ENCODE results near the gene DCPS.
"Not testable (repeated sequence)": the region's sequence is repeated elsewhere in the genome, so short reads cannot be mapped to it uniquely, and the experiment has no call there.

Gene DCPS, protein sequence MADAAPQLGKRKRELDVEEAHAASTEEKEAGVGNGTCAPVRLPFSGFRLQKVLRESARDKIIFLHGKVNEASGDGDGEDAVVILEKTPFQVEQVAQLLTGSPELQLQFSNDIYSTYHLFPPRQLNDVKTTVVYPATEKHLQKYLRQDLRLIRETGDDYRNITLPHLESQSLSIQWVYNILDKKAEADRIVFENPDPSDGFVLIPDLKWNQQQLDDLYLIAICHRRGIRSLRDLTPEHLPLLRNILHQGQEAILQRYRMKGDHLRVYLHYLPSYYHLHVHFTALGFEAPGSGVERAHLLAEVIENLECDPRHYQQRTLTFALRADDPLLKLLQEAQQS

DNA sequence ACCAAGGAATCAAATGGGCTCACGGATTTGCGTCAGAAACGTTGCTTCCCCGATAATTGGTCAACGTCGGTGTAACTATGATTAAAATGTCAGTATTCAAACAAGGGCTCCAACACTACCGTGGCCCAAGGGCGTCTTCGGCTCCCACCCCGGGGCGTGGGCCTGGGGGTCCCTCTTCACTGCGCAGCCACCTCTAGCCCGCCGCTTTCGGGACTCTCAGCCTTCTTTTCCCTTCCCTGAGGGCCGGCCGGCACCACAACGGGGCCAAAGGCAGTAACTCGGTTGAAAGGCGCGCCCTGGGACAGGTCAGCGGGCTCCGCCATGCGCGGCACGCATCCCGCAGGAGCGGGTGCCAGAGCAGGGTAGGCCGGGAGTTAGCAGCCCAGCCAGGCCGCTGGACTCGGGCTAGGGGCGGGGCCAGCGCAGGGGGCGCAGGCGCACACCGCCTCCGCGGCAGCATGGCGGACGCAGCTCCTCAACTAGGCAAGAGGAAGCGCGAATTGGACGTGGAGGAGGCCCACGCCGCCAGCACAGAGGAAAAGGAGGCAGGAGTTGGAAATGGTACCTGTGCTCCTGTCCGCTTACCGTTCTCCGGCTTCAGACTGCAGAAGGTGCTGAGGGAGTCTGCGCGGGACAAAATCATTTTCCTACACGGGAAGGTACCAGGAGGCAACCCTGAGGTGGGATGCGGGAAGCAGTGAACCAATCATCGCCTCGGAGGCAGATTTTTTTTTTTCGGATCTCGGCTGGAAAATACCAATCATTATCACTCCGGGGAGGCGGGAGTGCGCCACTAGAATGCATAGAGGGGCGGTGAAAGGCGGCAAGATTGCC is at the start of gene DCPS:
DCPS (plus strand) TSS at position 438 of the 834 bp plus-strand sequence; CDS start at position 459, 21 bp downstream.
- peak; percentile 78 for DNase-seq (ENCODE audit: low read depth)

DNA sequence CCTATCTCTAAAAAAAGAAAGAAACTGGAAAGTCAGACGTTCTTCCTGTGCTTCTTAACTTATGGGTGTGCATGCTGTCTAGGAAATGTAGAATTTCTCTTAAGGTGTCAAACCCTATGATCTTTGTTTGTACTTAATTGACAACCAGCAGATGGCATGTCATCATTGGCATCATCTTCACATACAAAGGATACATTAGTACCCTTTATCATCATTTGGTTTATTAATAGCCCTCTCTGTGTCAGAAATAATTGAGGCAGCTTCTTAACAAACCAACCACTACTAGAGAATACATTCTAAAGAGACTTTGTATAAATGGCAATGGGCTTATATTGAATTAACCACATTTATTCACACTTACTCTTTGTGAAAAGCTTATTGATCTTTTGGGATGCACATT is 49.0 kb upstream of the DCPS start:
- no peak for DNase-seq (ENCODE audit: low read depth)

DNA sequence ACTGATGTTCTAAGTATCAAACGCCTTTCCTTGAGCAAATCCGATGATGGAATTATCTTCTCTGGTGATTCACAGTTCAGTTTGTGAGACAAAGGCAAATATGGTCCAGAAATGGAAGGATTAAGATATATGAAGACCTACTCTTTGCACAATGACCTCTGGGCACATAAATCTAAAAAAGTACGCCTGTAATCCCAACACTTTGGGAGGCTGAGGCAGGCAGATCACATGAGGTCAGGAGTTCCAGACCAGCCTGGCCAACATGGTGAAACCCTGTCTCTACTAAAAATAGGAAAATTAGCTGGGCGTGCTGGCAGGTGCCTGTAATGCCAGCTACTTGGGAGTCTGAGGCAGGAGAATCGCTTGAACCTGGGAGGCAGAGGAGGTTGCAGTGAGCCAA is 48.4 kb upstream of the DCPS start:
- not testable (repeated sequence) for DNase-seq (ENCODE audit: low read depth)

DNA sequence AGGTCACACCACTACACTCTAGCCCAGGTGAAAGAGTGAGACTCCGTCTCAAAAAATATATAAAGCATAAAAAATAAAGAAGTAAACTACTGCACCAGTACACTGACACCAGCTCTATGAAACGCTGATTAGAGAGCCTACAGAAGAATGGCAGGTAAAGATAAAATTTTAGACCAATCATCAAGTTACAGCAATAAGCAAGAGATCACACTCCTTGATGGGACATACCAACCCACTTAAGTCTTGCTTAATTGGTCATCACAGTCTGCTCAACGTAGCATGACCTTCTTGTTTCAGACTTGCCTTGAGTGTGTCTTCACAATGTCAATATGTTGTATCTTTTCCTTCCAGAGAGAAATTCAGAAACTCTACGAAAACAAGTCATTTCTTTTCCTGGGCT is 47.6 kb upstream of the DCPS start:
- DNase-seq (ENCODE audit: low read depth) = no peak

DNA sequence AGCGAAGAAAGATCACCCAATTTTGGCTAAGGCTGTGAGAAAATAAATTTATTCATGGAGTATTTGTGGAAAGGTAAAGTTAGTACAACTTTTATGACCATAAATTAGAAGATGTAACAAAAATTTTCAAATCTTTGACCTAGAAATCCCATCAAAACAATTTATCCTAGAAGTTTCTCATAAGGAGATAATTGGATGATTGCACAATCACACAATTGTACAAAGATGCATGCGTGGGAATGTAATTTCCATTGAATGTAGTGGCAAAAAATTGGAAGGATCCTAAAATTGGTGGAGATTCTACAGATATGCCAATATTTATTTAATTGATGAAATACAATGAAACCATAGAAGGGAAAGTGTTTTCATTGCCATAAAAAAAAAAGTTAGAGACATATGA is 46.7 kb upstream of the DCPS start:
- no peak for DNase-seq (ENCODE audit: low read depth)

DNA sequence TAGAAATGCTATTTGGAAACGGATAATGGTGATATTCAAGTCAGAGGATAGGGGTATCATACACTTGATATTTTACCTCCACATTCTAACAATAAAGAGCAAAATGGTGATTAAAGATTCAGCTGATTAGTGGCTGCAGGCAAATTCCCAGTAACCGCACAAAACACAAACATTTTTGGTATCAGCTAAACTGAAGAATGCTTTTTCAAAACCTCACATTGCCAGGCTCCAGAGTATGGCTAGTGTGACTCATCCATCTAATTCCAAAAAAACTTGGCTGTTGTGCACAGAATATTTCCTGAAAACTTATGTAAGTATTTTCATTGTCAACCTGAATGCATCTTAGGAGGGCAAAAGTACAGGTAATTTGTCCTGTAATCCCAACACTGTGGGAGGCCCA is 46.1 kb upstream of the DCPS start:
- DNase-seq (ENCODE audit: low read depth) = no peak

DNA sequence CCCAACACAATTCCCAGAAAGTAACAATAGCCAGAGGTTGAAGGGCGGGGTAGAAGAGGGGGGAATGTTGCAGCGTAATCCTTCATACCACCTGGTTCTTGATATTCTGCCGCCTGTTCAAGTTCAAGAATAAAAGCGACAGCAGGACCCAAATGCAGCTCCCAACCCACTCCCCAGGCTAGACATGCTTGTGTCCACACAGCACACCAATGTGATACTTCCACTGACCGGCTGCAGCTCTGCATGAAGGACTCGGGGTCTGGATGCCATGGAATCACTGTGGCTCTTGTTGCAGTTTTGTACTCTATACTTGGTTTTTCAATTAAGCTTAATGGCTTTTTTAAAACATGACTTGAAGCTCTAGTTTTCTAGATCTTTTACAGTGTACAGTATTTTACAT is 41.6 kb upstream of the DCPS start:
- DNase-seq (ENCODE audit: low read depth) = no peak

DNA sequence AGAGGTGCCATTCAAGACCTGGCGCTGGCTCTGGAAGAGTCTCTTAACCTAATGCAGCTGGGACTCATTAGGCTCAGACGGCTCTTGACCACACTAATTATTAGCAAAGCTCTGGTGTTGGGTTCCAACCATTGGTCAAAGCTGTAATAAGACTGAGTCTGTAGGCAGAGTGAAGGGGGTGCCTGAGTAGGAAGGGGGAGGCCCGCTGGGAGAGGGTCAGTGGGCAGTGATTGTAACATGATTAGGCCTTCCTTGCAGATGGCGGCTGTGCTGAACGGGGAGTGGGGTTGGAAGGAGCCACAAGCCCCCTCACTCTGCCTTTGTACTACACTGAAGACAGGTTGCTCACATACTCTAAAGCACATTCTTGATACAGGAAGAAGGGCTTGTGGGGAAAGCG is 40.4 kb upstream of the DCPS start:
- DNase-seq (ENCODE audit: low read depth) = no peak

DNA sequence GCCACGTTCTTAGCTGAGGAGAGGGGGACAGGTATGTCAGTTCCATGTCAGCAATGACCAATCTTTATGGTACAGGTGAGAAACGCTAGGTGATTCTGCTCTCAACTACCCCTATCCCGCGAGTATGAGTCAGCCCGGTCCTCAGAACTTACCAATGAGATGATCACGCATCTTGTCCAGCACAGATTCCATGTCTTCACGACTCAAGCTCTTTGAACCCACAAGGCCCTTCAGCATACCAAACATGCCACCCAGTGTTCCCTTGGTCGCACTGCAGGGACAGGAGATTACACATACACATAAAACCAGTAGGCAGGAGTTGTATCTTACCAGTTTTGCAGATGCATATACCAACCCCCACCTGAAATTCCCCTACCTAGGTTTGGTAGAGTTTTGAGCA is 38.0 kb upstream of the DCPS start:
- DNase-seq (ENCODE audit: low read depth) = no peak

DNA sequence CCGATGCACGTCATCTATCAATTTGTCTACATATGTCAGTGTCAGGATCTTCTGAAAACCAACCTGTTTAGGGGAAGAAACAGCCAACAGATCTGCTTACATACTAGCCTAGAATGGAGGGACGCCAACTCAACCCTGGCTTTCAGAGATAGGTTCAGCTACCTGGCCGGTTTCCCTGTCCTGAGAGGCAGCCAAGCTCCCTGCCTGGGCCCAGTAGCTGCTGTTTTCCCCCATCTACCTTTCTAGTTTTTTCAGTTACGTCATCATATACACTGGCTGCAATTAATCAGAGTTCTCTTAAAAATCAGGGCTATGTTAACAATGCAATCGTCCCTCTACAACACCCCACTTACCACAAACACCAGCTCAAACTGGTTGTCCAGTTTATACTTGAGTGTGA is 36.2 kb upstream of the DCPS start:
- DNase-seq (ENCODE audit: low read depth) = no peak

DNA sequence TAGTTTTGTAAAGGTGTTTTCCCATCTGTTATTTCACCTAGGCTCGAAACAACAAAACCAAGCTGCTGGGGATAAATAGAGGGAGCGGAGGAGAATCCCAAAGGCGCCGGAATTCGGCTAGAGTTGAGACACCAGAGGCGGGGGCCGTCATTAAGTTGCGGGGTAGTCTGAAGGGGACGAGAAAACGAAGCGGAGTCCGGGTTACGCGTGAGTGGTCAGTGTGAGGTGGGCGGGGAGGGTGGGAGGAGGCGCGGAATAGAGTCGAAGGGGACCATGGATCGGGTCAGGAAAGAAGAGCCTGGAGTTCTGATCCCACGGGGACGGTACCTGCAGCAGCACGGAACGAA is 35.5 kb upstream of the DCPS start:
- DNase-seq (ENCODE audit: low read depth) = no peak

DNA sequence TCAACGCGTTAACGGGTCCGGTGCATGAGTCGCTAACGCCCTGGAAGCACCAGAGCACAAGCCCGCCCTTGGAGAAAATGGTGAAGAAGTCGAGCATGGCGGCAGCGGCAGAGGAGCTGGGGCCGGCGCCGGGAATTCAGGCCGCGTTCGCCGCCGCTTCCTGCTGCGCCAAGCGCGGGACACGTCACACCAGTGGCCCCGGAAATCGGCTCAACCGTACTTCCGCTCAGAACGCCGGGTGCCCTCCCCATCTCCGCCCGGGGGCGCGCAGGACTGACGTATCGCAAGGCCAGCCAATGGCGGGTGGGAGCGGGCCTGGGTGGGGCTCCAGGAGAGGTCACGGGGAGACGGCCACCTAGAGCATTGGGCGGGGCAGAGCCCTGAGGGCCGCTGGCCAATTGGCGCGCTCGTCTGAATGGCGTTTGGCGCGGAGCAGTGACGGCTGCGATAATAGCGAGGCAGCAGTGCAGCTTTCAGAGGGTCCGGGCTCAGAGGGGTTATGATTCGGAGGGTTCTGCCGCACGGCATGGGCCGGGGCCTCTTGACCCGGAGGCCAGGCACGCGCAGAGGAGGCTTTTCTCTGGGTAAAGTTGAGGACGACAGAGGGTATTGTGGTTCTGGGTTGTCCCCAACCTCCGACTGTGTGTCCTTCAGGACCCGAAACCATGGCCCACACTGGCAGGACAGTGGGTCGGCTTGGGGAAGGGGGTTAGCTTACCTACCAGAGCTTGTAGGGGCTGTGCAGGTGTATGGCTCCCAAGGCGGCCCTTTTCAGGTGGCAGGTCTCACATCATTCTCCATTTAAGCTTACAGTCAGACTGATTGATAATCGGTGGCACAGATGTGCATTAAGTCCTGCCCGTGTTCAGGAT is 34.9 kb upstream of the DCPS start, which contains the start of the genes FOXRED1 and SRPRA:
FOXRED1 (plus strand) TSS at position 447 of the 872 bp plus-strand sequence; CDS start at position 500, 53 bp downstream.
SRPRA (minus strand) TSS at position 188 of the 872 bp plus-strand sequence; CDS start at position 97, 91 bp downstream.
- peak; percentile 100 for DNase-seq (ENCODE audit: low read depth)

DNA sequence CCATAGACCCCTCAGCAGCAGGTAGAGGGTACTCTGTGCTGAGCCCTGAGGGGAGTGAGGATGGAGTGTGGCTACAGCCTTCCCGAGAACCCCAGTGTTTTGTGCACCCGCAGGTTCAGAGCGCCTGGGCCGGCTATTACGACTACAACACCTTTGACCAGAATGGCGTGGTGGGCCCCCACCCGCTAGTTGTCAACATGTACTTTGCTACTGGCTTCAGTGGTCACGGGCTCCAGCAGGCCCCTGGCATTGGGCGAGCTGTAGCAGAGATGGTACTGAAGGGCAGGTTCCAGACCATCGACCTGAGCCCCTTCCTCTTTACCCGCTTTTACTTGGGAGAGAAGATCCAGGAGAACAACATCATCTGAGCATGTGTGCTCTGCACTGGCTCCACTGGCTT is 26.5 kb upstream of the DCPS start:
- no peak for DNase-seq (ENCODE audit: low read depth)

DNA sequence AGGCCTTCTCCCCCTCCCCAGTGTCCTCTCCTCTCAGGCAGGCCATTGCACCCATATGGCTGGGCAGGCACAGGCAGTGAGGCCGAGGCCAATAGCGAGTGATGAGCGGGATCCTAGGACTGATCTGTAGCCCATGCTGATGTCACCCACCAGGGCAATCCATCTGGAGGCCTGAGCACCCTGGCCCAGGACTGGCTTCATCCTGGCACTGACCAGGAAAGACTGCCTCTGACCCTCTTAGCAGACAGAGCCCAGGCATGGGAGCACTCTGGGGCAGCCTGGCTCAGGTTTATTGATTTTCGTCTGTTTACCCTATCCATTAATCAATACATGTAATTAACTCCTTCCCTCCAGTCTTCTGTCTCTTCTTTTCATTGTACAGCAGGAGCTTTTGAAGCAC is 26.1 kb upstream of the DCPS start:
- DNase-seq (ENCODE audit: low read depth) = no peak

DNA sequence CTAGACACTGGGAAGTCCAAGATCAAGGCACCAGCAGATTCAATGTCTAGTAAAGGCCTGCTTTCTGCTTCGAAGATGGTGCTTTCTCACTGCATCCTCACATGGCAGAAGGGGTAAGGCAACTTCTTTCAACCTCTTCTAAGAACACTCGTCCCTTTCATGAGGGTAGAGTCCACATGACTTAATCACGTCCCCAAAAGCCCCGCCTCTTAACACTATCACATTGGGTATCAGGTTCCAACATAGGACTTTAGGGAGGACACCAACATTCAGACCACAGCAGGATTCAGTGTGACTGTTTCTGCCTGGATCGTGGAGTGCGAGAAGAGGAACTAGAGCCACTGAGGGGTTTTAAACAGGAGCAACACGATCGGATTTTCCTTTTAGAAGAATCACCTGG is 24.7 kb upstream of the DCPS start:
- DNase-seq (ENCODE audit: low read depth) = no peak

DNA sequence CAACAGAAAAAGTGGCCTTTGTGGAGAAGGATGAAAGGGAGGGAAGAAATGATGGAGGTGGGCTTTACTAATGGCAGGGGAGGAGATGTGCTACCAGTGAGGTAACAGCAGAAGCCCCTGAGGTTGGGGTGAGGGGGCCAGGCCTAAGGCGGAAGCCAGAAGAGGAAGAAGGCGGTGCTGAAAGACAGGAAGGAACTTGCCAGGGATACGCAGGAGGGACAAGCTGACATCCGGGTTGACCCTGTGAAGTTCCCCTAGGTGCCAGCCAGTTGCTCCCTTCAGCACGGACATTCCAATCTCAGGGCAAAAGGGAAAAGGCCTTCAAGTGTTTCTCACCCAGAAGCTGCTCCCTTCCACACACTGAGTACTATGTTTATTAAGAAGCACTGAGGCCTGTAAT is 23.3 kb upstream of the DCPS start:
- no peak for DNase-seq (ENCODE audit: low read depth)

DNA sequence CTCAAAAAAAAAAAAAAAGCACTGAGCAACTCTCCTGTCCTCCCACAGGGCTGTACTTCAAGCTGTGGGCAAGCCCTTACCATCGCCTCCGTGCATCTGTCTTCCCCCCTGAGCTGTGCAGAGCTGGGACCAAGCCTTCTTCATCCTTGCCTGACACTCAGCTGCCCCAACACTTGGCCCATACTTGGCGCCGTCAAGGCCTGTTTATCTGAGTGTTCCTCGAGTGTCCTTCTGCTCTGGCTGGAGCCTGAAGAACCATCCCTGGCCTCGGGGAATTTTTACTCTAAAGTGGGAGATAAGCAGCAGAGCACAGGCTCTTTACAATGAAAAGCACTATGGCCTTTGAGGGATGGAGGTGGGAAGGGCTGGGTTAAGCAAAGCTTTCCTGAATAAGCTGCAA is 22.6 kb upstream of the DCPS start:
- no peak for DNase-seq (ENCODE audit: low read depth)

DNA sequence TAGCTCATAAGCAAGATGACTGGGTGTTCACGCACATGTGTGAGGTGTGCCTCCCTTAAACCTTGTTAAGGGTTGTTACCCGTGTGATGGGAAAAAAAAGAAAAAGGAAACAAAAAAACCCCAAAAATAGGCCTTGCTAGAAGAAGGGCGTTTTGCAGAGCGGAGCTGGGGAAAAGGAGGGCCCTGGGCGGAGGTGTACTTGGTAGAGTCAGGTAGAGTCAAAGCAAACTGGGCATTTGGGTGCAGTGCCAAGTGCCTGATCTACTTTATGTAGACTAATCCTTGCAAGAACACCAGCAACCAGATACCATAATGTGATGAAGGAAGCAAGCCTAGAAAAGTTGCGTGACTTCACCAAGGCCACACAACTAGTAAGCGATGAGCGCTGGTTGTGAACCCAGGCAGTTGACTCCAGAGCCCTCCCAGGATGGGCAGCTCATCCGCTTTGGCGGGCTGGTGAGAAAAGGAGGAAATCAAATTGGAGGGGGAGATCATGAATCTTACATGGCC is 22.1 kb upstream of the DCPS start:
- no peak for DNase-seq (ENCODE audit: low read depth)

DNA sequence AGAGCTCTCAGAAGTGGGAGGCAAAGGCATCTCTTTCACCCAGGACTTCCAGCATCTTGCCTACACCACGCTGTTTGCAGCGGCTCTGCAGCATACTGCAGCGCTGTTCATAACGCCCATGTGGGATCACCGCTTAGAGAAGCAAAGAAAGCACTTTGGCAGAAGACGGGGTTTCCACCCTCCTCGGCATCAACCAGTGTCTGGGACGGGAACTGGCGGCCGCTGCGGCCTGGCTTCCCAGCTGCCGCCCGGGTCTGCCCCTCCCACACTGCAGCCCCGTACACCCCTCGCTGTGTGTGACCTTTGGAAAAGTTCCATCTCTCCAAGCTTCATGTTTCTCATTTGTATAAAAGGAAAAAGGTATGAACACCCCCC is 21.5 kb upstream of the DCPS start:
- DNase-seq (ENCODE audit: low read depth) = no peak

DNA sequence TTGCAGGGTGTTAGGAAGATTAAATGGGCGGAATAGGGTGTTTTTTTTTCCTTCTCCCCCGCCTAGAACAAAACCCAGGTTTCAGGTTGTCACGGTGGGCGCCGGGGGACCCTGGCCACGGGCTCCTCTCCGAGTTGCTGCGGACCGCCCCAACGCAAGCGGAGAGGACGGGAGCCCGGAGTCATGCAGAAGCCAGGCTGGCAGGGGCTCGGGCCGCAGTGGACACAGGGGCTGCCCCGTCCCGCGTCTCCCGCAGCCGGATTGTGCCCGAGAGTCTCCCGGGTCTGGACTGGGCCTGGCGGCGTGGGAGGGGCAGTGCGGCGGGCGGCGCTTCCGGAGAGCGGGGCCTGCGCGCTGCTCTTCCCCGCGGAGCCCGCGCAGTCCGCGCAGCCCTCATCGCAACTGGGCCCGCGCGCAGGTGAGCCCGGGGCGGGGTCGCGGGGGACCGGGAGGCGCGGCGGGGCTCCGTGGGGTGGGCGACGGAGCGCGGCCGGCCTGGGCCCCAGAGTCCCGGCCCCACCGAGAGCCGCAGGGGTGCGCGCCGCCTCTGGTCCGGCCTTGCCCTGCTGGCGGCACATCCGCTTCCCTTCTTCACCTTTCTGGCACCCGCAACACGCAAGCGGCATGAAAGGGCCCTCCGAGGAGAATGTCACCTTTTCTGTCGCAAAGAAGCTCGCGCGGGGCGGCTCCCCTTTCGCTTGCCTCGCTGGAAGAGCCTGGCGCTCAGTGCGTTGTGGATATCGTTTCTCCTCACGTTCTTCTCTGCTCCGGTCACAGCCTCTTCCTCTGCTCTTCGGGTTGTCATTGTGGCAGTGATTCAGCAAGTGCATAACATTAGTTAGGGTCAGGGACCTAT is 20.9 kb upstream of the DCPS start, which contains the start of gene TIRAP:
TIRAP (plus strand) TSS at position 358 of the 856 bp plus-strand sequence. CDS start 7,802 bp downstream, outside the sequence.
- DNase-seq (ENCODE audit: low read depth) = peak; percentile 45

DNA sequence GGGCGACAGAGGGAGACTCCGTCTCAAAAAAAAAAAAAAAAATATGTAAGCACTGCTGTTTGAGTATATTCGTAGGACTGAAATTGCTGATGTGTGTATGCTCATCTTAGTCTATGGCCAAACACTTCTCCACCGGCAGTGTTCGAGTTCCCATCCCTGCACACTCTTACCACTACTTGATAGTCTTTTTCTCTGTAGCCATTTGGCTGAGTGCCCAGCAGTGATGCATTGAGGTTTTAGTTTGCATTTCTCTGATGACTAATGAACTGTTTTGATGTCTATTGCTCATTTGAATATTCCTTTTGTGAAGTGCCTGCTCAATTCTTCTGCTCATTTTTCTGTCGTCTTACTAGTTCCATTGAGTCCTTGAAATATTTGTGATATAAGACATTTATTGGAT is 19.0 kb upstream of the DCPS start:
- peak; percentile 76 for DNase-seq (ENCODE audit: low read depth)
